ENCODE data around the gene SS18. TPM values are rescaled to one million over a fixed set of nuclear protein-coding genes. Genes with fewer than 3 reads are reported as not detected.

The SS18 gene
- total and polyA plus RNA-seq, 2 of the 13 experiments (the other 11 are each of a cell fraction or from before 2014, with no cell fraction given) = 49.2 to 82.7 TPM

DNA sequence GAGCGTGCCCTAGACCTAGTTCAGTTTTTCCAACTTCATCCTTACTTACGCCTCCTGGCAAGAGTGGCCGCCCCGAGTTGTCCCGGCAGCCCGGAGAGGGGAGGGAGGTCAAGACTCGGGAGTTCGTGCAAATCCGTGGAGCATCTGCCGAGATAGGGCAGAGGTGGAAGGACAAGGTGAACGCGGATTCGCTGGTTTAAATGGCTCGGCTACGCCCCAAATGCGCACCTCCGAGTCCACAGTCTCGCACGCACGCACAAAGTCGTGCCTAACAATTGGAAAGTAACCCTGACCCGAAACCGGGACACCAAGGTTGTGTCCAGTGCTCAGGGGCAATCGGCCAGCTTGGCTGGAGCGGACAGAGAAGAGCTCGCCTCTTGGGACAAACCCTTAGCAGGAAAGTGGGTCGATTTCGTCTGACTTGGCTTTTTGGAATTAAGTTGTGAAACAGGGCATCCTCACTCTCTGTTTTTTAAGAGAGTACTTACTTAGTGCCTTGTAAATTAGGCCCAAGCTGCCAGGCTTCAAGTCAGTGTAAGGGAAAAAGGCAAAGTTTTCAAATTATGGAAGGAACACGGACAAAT lies 726 bp upstream of the SS18 start (continued):
- TF ChIP-seq, protein P1, sequence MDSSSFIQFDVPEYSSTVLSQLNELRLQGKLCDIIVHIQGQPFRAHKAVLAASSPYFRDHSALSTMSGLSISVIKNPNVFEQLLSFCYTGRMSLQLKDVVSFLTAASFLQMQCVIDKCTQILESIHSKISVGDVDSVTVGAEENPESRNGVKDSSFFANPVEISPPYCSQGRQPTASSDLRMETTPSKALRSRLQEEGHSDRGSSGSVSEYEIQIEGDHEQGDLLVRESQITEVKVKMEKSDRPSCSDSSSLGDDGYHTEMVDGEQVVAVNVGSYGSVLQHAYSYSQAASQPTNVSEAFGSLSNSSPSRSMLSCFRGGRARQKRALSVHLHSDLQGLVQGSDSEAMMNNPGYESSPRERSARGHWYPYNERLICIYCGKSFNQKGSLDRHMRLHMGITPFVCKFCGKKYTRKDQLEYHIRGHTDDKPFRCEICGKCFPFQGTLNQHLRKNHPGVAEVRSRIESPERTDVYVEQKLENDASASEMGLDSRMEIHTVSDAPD (CRISPR knock-in tag; IDR thresholded peaks at IDR 0.05) = no peak
- TF ChIP-seq KDM3A (CRISPR knock-in tag; IDR thresholded peaks at IDR 0.05; ENCODE audit: low read depth) (no peak), KDM2A (CRISPR knock-in tag; IDR thresholded peaks at IDR 0.05; ENCODE audit: borderline replicate concordance, low read depth) (no peak; the same call in 1 of the 2 replicates), SUZ12 (IDR thresholded peaks at IDR 0.05; ENCODE audit: low read depth, low read length) (no peak), ZNF354B (CRISPR knock-in tag; IDR thresholded peaks at IDR 0.05) (no peak), ZNF775 (CRISPR knock-in tag; IDR thresholded peaks at IDR 0.05; ENCODE audit: borderline replicate concordance) (no peak), SOX6 (IDR thresholded peaks at IDR 0.05) (no peak), SOX6 (CRISPR knock-in tag; IDR thresholded peaks at IDR 0.05) (no peak; the same call in 1 of the 2 replicates), ZNF451 (CRISPR knock-in tag; IDR thresholded peaks at IDR 0.05) (no peak; the same call in 1 of the 2 replicates)
- TF ChIP-seq, protein P2, sequence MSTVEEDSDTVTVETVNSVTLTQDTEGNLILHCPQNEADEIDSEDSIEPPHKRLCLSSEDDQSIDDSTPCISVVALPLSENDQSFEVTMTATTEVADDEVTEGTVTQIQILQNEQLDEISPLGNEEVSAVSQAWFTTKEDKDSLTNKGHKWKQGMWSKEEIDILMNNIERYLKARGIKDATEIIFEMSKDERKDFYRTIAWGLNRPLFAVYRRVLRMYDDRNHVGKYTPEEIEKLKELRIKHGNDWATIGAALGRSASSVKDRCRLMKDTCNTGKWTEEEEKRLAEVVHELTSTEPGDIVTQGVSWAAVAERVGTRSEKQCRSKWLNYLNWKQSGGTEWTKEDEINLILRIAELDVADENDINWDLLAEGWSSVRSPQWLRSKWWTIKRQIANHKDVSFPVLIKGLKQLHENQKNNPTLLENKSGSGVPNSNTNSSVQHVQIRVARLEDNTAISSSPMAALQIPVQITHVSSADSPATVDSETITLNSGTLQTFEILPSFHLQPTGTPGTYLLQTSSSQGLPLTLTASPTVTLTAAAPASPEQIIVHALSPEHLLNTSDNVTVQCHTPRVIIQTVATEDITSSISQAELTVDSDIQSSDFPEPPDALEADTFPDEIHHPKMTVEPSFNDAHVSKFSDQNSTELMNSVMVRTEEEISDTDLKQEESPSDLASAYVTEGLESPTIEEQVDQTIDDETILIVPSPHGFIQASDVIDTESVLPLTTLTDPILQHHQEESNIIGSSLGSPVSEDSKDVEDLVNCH (CRISPR knock-in tag; IDR thresholded peaks at IDR 0.05) = no peak
- TF ChIP-seq, protein P3, sequence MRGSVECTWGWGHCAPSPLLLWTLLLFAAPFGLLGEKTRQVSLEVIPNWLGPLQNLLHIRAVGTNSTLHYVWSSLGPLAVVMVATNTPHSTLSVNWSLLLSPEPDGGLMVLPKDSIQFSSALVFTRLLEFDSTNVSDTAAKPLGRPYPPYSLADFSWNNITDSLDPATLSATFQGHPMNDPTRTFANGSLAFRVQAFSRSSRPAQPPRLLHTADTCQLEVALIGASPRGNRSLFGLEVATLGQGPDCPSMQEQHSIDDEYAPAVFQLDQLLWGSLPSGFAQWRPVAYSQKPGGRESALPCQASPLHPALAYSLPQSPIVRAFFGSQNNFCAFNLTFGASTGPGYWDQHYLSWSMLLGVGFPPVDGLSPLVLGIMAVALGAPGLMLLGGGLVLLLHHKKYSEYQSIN (CRISPR knock-in tag; IDR thresholded peaks at IDR 0.05; ENCODE audit: borderline replicate concordance) = no peak
- TF ChIP-seq, protein P4, sequence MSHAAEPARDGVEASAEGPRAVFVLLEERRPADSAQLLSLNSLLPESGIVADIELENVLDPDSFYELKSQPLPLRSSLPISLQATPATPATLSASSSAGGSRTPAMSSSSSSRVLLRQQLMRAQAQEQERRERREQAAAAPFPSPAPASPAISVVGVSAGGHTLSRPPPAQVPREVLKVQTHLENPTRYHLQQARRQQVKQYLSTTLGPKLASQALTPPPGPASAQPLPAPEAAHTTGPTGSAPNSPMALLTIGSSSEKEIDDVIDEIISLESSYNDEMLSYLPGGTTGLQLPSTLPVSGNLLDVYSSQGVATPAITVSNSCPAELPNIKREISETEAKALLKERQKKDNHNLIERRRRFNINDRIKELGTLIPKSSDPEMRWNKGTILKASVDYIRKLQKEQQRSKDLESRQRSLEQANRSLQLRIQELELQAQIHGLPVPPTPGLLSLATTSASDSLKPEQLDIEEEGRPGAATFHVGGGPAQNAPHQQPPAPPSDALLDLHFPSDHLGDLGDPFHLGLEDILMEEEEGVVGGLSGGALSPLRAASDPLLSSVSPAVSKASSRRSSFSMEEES (CRISPR knock-in tag; IDR thresholded peaks at IDR 0.05) = no peak; the same call in 1 of the 2 replicates
- TF ChIP-seq, protein P5, sequence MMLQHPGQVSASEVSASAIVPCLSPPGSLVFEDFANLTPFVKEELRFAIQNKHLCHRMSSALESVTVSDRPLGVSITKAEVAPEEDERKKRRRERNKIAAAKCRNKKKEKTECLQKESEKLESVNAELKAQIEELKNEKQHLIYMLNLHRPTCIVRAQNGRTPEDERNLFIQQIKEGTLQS (CRISPR knock-in tag; IDR thresholded peaks at IDR 0.05) = no peak
- TF ChIP-seq, protein P6, sequence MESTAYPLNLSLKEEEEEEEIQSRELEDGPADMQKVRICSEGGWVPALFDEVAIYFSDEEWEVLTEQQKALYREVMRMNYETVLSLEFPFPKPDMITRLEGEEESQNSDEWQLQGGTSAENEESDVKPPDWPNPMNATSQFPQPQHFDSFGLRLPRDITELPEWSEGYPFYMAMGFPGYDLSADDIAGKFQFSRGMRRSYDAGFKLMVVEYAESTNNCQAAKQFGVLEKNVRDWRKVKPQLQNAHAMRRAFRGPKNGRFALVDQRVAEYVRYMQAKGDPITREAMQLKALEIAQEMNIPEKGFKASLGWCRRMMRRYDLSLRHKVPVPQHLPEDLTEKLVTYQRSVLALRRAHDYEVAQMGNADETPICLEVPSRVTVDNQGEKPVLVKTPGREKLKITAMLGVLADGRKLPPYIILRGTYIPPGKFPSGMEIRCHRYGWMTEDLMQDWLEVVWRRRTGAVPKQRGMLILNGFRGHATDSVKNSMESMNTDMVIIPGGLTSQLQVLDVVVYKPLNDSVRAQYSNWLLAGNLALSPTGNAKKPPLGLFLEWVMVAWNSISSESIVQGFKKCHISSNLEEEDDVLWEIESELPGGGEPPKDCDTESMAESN (CRISPR knock-in tag; conservative IDR thresholded peaks at IDR 0.05) = no peak
- TF ChIP-seq, protein P7, sequence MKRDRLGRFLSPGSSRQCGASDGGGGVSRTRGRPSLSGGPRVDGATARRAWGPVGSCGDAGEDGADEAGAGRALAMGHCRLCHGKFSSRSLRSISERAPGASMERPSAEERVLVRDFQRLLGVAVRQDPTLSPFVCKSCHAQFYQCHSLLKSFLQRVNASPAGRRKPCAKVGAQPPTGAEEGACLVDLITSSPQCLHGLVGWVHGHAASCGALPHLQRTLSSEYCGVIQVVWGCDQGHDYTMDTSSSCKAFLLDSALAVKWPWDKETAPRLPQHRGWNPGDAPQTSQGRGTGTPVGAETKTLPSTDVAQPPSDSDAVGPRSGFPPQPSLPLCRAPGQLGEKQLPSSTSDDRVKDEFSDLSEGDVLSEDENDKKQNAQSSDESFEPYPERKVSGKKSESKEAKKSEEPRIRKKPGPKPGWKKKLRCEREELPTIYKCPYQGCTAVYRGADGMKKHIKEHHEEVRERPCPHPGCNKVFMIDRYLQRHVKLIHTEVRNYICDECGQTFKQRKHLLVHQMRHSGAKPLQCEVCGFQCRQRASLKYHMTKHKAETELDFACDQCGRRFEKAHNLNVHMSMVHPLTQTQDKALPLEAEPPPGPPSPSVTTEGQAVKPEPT (CRISPR knock-in tag; IDR thresholded peaks at IDR 0.05; ENCODE audit: low read depth) = no peak; the same call in 1 of the 2 replicates

Data from HepG2 (cell line).